NB4 (cell line): ENCODE measurements around the gene LRRC30.
"Not testable (repeated sequence)": the region's sequence is repeated elsewhere in the genome, so short reads cannot be mapped to it uniquely, and the experiment has no call there.

Source experiments
- DNase-seq: peaks from one replicate; pipeline ENCODE4 v3.0.0; 2010; ENCODE audit warnings: low read depth
- H3K4me3 ChIP-seq: one replicate; pipeline ENCODE4 v1.5.1; 2011; ENCODE audit warnings: mild to moderate bottlenecking, low read depth, low read length, moderate library complexity
- MYC ChIP-seq: IDR thresholded peaks from 2 replicates; pipeline ENCODE4 v1.6.1; 2011; ENCODE audit warnings: low read depth, low read length
- POLR2A ChIP-seq: IDR thresholded peaks from 2 replicates; pipeline ENCODE4 v1.6.1; 2011; ENCODE audit warnings: mild to moderate bottlenecking; ENCODE audit not compliant: insufficient read length; ENCODE audit errors: extremely low read depth
- TF ChIP-seq, protein P1 (sequence below): IDR thresholded peaks from one replicate; pipeline ENCODE4 v1.5.1; 2012; ENCODE audit warnings: low read depth, low read length
- TF ChIP-seq, protein P2 (sequence below): IDR thresholded peaks from 2 replicates; pipeline ENCODE4 v1.6.1; 2011; ENCODE audit warnings: low read depth, low read length

The LRRC30 gene

DNA sequence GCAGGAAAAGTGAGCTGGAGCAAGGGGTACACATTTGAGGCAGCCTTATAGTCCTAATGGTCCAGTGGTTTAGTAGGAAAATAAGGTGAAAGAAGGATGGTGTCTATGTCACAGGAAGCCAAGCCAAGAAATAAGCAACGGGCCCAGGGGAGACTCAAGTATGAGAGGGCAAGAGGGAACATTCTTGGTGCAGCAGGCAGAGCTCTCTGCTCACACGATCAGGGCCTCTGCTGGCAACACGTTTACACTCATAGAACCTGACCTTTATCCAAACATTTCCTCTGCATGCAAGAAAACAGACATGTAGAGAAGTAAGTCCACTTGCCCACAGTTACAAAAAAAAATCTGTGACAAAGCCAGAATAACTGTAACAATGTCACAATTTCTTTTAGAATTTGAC is 32.6 kb upstream of the LRRC30 start:
- no peak overlapping the region for H3K4me3 ChIP-seq
- TF ChIP-seq, protein P1, sequence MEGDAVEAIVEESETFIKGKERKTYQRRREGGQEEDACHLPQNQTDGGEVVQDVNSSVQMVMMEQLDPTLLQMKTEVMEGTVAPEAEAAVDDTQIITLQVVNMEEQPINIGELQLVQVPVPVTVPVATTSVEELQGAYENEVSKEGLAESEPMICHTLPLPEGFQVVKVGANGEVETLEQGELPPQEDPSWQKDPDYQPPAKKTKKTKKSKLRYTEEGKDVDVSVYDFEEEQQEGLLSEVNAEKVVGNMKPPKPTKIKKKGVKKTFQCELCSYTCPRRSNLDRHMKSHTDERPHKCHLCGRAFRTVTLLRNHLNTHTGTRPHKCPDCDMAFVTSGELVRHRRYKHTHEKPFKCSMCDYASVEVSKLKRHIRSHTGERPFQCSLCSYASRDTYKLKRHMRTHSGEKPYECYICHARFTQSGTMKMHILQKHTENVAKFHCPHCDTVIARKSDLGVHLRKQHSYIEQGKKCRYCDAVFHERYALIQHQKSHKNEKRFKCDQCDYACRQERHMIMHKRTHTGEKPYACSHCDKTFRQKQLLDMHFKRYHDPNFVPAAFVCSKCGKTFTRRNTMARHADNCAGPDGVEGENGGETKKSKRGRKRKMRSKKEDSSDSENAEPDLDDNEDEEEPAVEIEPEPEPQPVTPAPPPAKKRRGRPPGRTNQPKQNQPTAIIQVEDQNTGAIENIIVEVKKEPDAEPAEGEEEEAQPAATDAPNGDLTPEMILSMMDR: no peak
- no peak for TF ChIP-seq MYC
- TF ChIP-seq, protein P2, sequence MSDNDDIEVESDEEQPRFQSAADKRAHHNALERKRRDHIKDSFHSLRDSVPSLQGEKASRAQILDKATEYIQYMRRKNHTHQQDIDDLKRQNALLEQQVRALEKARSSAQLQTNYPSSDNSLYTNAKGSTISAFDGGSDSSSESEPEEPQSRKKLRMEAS: no peak
- TF ChIP-seq POLR2A: no peak
- no peak for DNase-seq

DNA sequence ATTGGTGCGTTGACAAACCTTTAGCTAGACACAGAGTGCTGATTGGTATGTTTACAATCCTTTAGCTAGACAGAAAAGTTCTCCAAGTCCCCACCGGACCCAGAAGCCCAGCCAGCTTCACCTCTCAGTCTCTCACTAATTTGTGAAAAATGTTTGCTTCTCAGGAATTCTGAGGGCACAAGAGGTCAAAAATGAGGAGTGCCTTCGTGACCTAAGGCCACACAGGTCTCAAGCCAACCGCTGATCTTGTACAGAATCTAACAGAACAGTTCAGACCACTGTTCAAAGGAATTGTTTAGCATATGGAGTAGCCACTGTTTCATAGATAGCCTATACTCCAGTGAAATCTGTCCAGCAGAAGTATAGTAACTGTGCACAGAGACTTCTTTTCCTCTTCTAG is 29.8 kb upstream of the LRRC30 start:
- no peak for DNase-seq
- no peak overlapping the region for H3K4me3 ChIP-seq
- TF ChIP-seq POLR2A (no peak), MYC (no peak)
- TF ChIP-seq, protein P1: no peak
- TF ChIP-seq, protein P2: no peak

DNA sequence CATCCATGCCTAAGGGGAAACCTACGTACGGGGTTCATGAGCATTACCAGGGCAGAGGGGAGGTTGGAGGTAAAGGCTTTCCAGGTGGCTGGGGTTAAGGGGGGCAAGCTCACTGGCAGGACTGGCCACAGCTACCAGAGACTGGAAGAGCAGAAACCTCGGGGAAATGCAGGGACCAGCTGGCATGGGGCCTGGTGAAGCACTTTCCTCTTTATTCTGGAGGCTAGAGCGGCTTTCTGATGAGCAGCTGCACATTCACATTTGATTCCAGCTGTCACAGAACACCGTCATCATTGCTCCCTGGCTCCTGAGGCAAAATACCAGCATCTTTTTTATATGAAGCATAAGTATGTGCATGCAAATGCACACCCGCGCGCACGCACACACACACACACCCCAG is 28.7 kb upstream of the LRRC30 start:
- no peak overlapping the region for H3K4me3 ChIP-seq
- DNase-seq: no peak

DNA sequence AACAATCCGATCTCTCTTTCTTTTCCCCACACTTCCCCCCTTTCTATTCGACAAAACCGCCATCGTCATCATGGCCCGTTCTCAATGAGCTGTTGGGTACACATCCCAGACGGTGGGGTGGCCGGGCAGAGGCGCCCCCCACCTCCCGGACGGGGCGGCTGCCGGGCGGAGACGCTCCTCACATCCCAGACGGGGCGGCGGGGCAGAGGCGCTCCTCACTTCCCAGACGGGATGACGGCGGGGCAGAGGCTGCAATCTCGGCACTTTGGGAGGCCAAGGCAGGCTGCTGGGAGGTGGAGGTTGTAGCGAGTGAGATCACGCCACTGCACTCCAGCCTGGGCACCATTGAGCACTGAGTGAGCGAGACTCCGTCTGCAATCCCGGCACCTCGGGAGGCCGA is 27.3 kb upstream of the LRRC30 start:
- H3K4me3 ChIP-seq, DNase-seq: not testable (repeated sequence)

More for the DNA sequence above, 28.7 kb upstream of the LRRC30 start:
- TF ChIP-seq POLR2A (no peak), MYC (no peak)
- TF ChIP-seq, protein P2: no peak
- TF ChIP-seq, protein P1: no peak

DNA sequence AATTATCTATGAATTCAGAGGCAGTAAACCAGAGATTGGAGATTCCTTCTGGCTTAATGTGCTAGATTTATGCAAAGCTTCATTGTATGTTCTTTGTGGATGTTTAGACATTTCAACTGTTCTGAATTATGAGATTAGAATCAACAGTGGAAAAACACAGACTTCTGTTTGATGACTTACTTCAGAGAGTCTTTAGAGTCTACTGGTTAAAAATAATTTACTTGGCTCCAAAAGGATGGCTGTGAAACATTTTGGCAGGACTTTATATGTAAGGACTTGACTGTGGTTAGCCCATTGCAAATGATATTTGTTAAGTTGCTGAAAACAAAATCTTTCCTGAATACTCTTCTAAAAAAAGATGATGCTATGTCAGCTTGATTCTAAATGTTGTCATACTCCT is 25.5 kb upstream of the LRRC30 start:
- TF ChIP-seq, protein P1: no peak
- no peak for TF ChIP-seq POLR2A
- no peak for DNase-seq
- no peak overlapping the region for H3K4me3 ChIP-seq

DNA sequence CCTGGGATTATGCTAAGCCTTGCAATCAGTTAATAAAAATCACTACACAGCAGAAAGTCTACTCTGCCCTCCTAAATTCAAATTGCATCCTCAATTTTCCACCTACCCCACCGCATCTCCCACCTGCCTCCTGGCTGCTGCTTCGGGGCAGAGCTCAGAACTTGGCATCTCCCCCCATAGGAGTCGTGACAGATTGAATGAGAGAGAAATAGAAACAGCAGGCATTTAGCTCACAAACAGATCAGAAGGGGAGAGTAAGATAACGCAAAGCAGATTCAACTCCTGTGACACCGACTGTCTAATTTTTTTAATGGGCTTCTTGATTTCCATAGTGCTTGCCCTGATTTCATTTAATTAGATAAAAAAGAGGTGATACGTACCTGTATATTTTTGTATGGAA is 24.7 kb upstream of the LRRC30 start:
- no peak overlapping the region for H3K4me3 ChIP-seq
- TF ChIP-seq, protein P2: no peak
- TF ChIP-seq POLR2A: no peak
- TF ChIP-seq, protein P1: no peak
- no peak for TF ChIP-seq MYC
- no peak for DNase-seq
